ENCODE measurements around the gene GUCY1A2.

GUCY1A2 gene

DNA sequence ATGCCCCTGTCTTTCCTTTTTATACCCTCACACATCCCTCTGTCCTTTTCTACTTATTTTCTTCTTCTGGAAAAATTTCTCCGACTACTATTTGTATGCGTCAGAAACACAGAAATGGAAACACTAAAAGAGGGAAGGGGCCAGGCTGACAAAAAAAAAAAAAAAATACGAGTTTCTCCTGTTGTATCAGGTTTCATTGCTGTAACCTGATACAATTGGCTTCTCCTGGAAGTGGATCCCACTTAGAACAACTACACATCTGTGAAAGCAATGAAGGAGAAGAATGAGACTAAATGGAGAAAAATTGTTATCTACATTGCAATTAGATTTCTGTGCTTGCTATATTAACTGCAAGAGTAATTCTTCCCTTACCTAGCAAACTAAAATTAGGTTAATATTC lies 393.9 kb downstream of the GUCY1A2 start:
- Histone ChIP-seq H3K9me3 (ENCODE audit: insufficient read depth, low read length, severe bottlenecking) (no peaks in the 10 kb centered on the region), H3K79me2 (ENCODE audit: insufficient read depth, low read length) (no peaks in the 10 kb centered on the region), H3K4me3 (ENCODE audit: low read depth in 1 of 2, low read length in 2 of 2) (no peak overlapping the region), H3K4me2 (ENCODE audit: insufficient read depth, low read length) (no peak overlapping the region), H3K36me3 (ENCODE audit: insufficient read depth, low read length) (no peaks in the 10 kb centered on the region), H3K4me1 (ENCODE audit: insufficient read depth, low read length) (0 out of 2 replicates have a peak, but pooled peaks cover 4% of the 10 kb centered on the region), H3K27me3 (ENCODE audit: insufficient read depth, low read length, poor library complexity) (no peaks in the 10 kb centered on the region), H3K9ac (ENCODE audit: low read depth, low read length) (no peak overlapping the region), H3K27ac (ENCODE audit: low read length) (no peak overlapping the region), H4K20me1 (ENCODE audit: insufficient read depth, low read length) (no peaks in the 10 kb centered on the region), H2AFZ (ENCODE audit: low read depth, low read length) (no peak overlapping the region)
- TF ChIP-seq, protein P1, sequence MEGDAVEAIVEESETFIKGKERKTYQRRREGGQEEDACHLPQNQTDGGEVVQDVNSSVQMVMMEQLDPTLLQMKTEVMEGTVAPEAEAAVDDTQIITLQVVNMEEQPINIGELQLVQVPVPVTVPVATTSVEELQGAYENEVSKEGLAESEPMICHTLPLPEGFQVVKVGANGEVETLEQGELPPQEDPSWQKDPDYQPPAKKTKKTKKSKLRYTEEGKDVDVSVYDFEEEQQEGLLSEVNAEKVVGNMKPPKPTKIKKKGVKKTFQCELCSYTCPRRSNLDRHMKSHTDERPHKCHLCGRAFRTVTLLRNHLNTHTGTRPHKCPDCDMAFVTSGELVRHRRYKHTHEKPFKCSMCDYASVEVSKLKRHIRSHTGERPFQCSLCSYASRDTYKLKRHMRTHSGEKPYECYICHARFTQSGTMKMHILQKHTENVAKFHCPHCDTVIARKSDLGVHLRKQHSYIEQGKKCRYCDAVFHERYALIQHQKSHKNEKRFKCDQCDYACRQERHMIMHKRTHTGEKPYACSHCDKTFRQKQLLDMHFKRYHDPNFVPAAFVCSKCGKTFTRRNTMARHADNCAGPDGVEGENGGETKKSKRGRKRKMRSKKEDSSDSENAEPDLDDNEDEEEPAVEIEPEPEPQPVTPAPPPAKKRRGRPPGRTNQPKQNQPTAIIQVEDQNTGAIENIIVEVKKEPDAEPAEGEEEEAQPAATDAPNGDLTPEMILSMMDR (IDR thresholded peaks at IDR 0.05; ENCODE audit: borderline replicate concordance, extremely low read depth, low read length, poor library complexity, severe bottlenecking): no peak
- TF ChIP-seq EZH2 (IDR thresholded peaks at IDR 0.05; ENCODE audit: borderline replicate concordance, low read depth, low read length, severe bottlenecking): no peak
- ATAC-seq (ENCODE audit: insufficient read depth, low read depth): no peak
- DNase-seq: no peak

All from DND-41 (cell line).